GM21381 (cell line): ENCODE measurements around the gene CLEC16A.

Experiments
- ATAC-seq: cut with Tn5 transposase; IDR thresholded peaks from one replicate; pipeline ENCODE4 v1.9.1; 2021; ENCODE audit warnings: mild to moderate bottlenecking, moderate library complexity; ENCODE audit not compliant: unreplicated experiment

The CLEC16A gene

GRCh38 chr16:11225677-11226549, 281.5 kb downstream of the CLEC16A start:
- no peak for ATAC-seq

- ATAC-seq: no peak
Measured at GRCh38 chr16:11229432-11229831, 285.1 kb downstream of the CLEC16A start.

DNA sequence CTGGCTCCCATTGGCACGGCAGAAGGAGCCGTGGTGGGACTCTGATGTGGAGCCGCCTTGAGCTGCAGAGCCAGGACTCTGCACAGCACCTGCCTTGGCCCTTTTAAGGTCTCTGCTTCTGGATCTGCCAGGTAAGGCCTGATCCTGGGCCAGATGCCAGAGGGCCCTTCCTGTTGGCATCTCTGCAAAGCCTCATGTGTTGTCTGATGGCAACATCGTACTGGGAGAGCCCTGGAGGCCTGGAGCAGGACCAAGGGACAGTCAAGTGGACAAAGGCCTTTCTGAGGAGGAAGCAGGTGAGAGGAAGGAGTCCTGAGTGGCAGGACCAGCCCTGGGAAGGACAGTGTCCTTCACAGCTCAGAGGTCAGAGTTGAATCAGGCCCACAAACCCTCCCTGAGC, 285.5 kb downstream of the CLEC16A start:
- ATAC-seq: no peak

GRCh38 chr16:11231367-11231970, 287.1 kb downstream of the CLEC16A start:
- ATAC-seq: no peak
